Gastroesophageal sphincter (tissue), 4 donors: Measurements from ENCODE around the gene FUT8. TPM values are rescaled to one million over a fixed set of nuclear protein-coding genes. Genes with fewer than 3 reads are reported as not detected.

Experiments used
- ATAC-seq: fragments of 150-250 bp; one replicate; pipeline ENCODE4 v1.9.1; 2016; ENCODE audit warnings: mild to moderate bottlenecking, moderate library complexity
- H3K27ac ChIP-seq, 4 donors: fragments of 200-600 bp; sonication (generic) in 3 of 4; 1 replicate in 3 of 4; 2 replicates in 1 of 4; pipeline ENCODE4 v1.5.1; 2016 to 2019
- H3K27me3 ChIP-seq: fragments of 200-600 bp; sonication (generic); one replicate; pipeline ENCODE4 v1.5.1; 2019
- H3K36me3 ChIP-seq, 2 donors: fragments of 200-600 bp; sonication (generic); one replicate each; pipeline ENCODE4 v1.5.1; 2019; ENCODE audit warnings: control low read depth in 1 of 2
- H3K4me1 ChIP-seq, 3 donors: fragments of 200-600 bp; sonication (generic); 1 replicate in 2 of 3; 2 replicates in 1 of 3; pipeline ENCODE4 v1.5.1; 2016 to 2019; ENCODE audit warnings: control low read depth in 2 of 3
- H3K4me3 ChIP-seq, 2 donors: fragments of 200-600 bp; sonication (generic); one replicate each; pipeline ENCODE4 v1.5.1; 2019; ENCODE audit warnings: mild to moderate bottlenecking in 1 of 2, moderate library complexity in 1 of 2
- H3K9me3 ChIP-seq, 3 donors: fragments of 200-600 bp; sonication (generic); one replicate each; pipeline ENCODE4 v1.5.1; 2017 to 2019; ENCODE audit warnings: control low read depth in 2 of 3
- CTCF ChIP-seq, 4 experiments: fragments of 200-600 bp in 2 of 4; fragments of 450-650 bp in 2 of 4; sonication (generic) in 1 of 4; IDR thresholded peaks; one replicate each; pipeline ENCODE4 v1.5.1; 2017 to 2019; ENCODE audit warnings: antibody characterized with exemption in 4 of 4, mild to moderate bottlenecking in 2 of 4, moderate library complexity in 2 of 4
- EP300 ChIP-seq: sonication (generic); formaldehyde crosslinking; IDR thresholded peaks from one replicate; pipeline ENCODE4 v1.6.1; 2017; ENCODE audit warnings: antibody characterized with exemption, mild to moderate bottlenecking
- POLR2A ChIP-seq, 2 donors: fragments of 450-650 bp; IDR thresholded peaks; one replicate each; pipeline ENCODE4 v1.6.1; 2017; ENCODE audit warnings: antibody characterized with exemption in 2 of 2, mild to moderate bottlenecking in 2 of 2, moderate library complexity in 1 of 2
- POLR2AphosphoS5 ChIP-seq: sonication (generic); formaldehyde crosslinking; IDR thresholded peaks from one replicate; pipeline ENCODE4 v1.6.1; 2017; ENCODE audit warnings: antibody characterized with exemption
- WGBS, 2 donors: methylation state at CpG; one replicate each; pipeline ENCODE4 v1.1.5; 2018; ENCODE audit warnings: low coverage in 1 of 2; 5-methylcytosine and 5-hydroxymethylcytosine counted together
- small RNA-seq, 4 donors: library from RNA; depleted of rRNA; stranded (forward); fragments of <200 nt; gene quantifications; one replicate each; pipeline ENCODE3, GENCODE V24; 2016
- total RNA-seq, 4 donors: library from RNA; depleted of rRNA; stranded (reverse); fragments of >200 nt; gene quantifications; one replicate each; pipeline ENCODE4 v1.1.0, GENCODE V29; 2016

Gene FUT8
- total RNA-seq, 4 donors from 2014 or later, result 16.9 to 35.2 (median 30.8) TPM

GRCh38 chr14:65792208-65792905, 379.8 kb downstream of the FUT8 start:
- Histone ChIP-seq H3K27me3 (peaks cover 7% of the 10 kb centered on the region), H3K4me1 (no peaks in the 10 kb centered on the region), H3K36me3 (no peaks in the 10 kb centered on the region), H3K9me3 (no peaks in the 10 kb centered on the region), H3K4me3 (no peak overlapping the region), H3K27ac (no peak overlapping the region)
- TF ChIP-seq EP300 (no peak), POLR2AphosphoS5 (no peak), POLR2A (IDR thresholded peaks at IDR 0.05) (no peak), CTCF (IDR thresholded peaks at IDR 0.05) (no peak)
- WGBS, 2 donors, result 88 to 100% methylated on average over 3 to 9 of the region's 9 CpGs
- ATAC-seq, result no peak

Small RNAs within 50 kb of the gene (small RNA-seq; reads per million reads assigned to genes)
- gene MIR625, result 0 reads per million in 4 donors
